Measurements from ENCODE around the gene NTN4. TPM values are rescaled to one million over a fixed set of nuclear protein-coding genes. Genes with fewer than 3 reads are reported as not detected.

The NTN4 gene
- total and polyA plus RNA-seq, 7 donors, result 3.7 to 17.4 (median 7.2) TPM

DNA sequence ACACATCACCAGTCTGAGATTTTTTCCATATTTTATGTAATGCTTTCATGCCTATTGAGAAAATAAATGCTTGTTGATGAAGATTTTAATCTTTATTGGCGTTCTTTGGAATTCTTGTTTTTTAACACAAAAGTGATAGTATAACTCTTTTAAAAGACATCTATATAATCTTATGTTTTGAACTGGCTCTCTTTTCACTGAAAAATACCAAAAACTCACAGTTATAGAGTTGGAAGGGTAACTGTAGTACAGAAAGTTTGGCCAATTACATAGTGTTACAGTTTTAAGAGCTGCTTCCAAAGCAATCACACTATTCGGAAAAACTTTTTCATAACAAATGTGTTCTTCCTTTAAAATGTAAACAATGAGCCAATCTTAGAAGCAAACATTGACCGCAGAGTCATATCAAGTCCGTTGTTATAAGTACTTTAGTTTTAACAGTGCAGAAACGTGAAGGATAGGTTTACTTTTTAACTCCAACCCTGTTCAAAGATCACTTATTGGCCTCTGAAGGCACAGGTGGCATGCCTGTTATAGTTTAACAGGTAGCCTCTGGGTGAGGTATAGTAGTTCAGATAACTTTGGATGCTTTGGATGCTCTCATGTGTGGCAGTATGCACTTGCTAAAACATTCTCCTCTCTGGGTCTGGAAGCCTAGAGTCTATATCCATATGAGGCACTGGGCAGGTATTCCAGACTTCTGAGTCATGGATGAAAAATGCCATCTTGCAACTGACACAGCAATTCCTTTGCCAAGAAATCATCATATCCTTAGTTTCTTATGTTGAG is 12.1 kb upstream of the NTN4 start:
- H3K27me3 ChIP-seq, result no peaks in the 10 kb centered on the region
- H3K27ac ChIP-seq, result peak overlapping the region; percentile 14 to 72 (median 59)
- H3K36me3 ChIP-seq, result no peaks in the 10 kb centered on the region

DNA sequence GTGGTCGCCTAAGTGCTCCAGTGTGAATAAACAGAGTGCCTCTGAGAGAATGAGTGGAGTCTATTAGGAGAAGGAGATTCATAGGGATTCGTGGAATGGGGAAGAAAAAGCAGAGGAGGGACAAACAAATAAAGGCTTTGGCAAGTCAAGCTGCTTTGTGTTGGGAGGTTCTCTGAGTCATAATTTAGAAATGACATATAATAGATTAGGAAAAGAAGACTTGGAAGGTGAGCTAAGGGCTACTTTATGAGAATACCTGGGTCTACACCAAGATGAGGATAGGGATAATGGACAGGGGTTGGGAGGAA is 6.4 kb upstream of the NTN4 start:
- intact Hi-C loops (cut with DNase I), result no loop called here
- Histone ChIP-seq H3K27ac (no peak overlapping the region), H3K4me3 (no peak overlapping the region), H3K9me3 (no peaks in the 10 kb centered on the region), H3K27me3 (no peaks in the 10 kb centered on the region), H3K4me1 (peaks cover 0 to under 1% (median 0%) of the 10 kb centered on the region in 4 donors), H3K36me3 (no peaks in the 10 kb centered on the region)
- 68 to 75% methylated on average over 2 of the region's 2 CpGs for WGBS, 2 donors
- no peak for DNase-seq
- TF ChIP-seq EP300 (IDR thresholded peaks at IDR 0.05) (no peak), POLR2A (IDR thresholded peaks at IDR 0.05) (no peak), POLR2AphosphoS5 (IDR thresholded peaks at IDR 0.05) (no peak)
- TF ChIP-seq, protein P1, sequence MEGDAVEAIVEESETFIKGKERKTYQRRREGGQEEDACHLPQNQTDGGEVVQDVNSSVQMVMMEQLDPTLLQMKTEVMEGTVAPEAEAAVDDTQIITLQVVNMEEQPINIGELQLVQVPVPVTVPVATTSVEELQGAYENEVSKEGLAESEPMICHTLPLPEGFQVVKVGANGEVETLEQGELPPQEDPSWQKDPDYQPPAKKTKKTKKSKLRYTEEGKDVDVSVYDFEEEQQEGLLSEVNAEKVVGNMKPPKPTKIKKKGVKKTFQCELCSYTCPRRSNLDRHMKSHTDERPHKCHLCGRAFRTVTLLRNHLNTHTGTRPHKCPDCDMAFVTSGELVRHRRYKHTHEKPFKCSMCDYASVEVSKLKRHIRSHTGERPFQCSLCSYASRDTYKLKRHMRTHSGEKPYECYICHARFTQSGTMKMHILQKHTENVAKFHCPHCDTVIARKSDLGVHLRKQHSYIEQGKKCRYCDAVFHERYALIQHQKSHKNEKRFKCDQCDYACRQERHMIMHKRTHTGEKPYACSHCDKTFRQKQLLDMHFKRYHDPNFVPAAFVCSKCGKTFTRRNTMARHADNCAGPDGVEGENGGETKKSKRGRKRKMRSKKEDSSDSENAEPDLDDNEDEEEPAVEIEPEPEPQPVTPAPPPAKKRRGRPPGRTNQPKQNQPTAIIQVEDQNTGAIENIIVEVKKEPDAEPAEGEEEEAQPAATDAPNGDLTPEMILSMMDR (IDR thresholded peaks at IDR 0.05), result no peak

More for the DNA sequence above, 12.1 kb upstream of the NTN4 start:
- no peak overlapping the region for H3K4me3 ChIP-seq
- H3K4me1 ChIP-seq, result peaks cover 0 to 21% (median 6%) of the 10 kb centered on the region in 4 donors
- intact Hi-C loops (cut with DNase I), result no loop called here
- 9 to 49% methylated on average over 5 of the region's 5 CpGs for WGBS, 2 donors
- TF ChIP-seq EP300 (IDR thresholded peaks at IDR 0.05) (no peak), POLR2A (IDR thresholded peaks at IDR 0.05) (no peak), POLR2AphosphoS5 (IDR thresholded peaks at IDR 0.05) (no peak)
- TF ChIP-seq, protein P1 (IDR thresholded peaks at IDR 0.05), result no peak
- DNase-seq, result no peak
- no peaks in the 10 kb centered on the region for H3K9me3 ChIP-seq

DNA sequence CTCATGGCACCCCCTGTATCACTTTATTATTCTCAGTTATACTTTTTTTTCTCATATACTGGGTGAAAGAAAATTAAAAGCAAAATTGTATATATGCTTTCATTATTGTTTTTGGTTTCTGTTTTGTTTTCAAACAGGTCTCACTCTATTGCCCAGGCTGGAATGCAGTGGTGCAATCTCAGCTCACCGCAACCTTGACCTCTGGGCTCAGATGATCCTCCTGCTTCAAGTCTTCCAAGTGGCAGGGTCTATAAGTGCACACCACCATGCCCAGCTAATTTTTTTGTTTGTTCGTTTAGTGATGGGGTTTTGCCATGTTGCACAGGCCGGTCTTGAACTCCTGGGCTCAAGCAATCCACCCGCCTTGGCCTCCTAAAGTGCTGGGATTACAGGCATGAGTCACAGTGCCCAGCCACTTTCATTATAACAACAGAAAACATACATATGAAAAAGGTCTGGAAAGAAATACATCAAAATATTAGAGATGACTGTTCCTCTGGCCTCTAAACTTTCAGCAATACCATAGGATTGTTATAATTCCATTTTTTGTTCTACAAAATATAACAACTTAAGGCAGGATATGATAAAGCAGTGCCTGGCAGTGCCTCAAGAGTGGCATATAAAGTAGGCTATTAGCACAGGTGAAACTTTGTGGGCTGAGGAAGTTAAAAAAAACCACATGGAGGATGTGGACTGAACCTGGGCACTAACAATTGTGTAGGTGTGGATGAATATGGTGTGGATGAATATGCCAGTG is 5.8 kb upstream of the NTN4 start:
- WGBS, 2 donors, result 65 to 83% methylated on average over 4 of the region's 4 CpGs
- H3K27me3 ChIP-seq, result no peaks in the 10 kb centered on the region
- H3K9me3 ChIP-seq, result no peaks in the 10 kb centered on the region
- peaks cover 0 to 2% (median 0%) of the 10 kb centered on the region in 4 donors for H3K4me1 ChIP-seq
- no peak overlapping the region for H3K27ac ChIP-seq
- intact Hi-C loops (cut with DNase I), result no loop called here
- TF ChIP-seq, protein P1 (IDR thresholded peaks at IDR 0.05), result no peak
- TF ChIP-seq POLR2AphosphoS5 (IDR thresholded peaks at IDR 0.05), result no peak
- no peak for TF ChIP-seq EP300 (IDR thresholded peaks at IDR 0.05)
- TF ChIP-seq POLR2A (IDR thresholded peaks at IDR 0.05), result no peak
- H3K36me3 ChIP-seq, result no peaks in the 10 kb centered on the region
- DNase-seq, result no peak
- H3K4me3 ChIP-seq, result no peak overlapping the region

DNA sequence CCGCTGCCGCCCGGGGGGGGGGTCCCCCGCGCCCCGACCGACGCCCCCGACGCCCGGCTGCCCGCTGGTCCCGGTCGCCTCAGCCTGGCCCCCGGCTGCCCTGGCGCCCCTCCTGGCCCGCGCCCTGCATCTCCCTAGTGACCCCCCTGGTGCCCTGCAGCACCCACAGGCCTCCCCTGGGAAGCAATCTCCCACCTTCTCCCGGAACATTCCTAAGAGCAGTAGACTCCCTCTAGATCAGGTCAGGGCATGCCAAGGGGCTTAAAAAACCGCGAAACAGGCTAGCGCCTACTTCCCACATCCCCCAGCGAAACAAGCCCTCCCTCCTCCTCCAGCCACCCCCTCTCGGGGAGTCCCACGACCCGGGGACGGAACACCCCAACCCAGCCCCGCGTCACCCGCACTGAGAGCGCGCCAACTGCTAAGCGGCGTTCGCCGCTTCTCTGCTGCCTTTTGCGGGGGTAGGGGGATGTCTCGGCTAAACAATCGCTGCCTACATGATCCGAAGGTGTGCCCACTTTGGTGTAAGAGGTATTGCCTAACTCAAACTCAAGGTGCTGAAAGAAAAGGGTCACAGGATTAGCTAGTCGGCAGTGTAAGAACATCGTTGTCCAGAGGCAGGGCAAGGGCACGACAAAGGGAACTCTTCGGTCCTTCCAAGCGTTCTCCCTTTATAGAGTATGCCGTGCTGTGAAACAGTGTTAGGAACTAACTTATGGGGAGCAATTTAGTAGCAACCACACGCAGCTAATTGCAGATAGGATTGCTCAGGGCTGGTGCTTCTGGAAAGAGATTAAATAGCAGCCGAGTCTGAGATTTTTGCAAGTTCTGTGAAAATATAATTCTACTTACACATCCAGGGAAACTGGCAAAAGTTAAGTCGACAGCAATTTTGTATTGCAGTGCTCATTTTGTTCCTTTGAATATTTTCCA is 619 bp upstream of the NTN4 start:
- intact Hi-C loops (cut with DNase I), result loop anchor here (1.0 to 5.0 kb wide), 2 partner anchors 54 to 67 kb away; partner anchors contain the start of gene SNRPF

More for the DNA sequence above, 619 bp upstream of the NTN4 start:
- H3K27ac ChIP-seq, result peak overlapping the region; percentile 66 to 89 (median 74)
- peak; percentile 62 for DNase-seq
- 1 to 3% methylated on average over 49 of the region's 49 CpGs for WGBS, 2 donors
- H3K4me3 ChIP-seq, result peak overlapping the region; percentile 67 to 79 (median 74)
- no peaks in the 10 kb centered on the region for H3K27me3 ChIP-seq
- peaks cover 0 to 19% (median 14%) of the 10 kb centered on the region in 4 donors for H3K4me1 ChIP-seq
- no peaks in the 10 kb centered on the region for H3K9me3 ChIP-seq
- TF ChIP-seq POLR2AphosphoS5 (IDR thresholded peaks at IDR 0.05), result peak in 1 of 4 donors; percentile 18
- TF ChIP-seq POLR2A (IDR thresholded peaks at IDR 0.05), result no peak
- TF ChIP-seq, protein P1 (IDR thresholded peaks at IDR 0.05), result no peak
- no peaks in the 10 kb centered on the region for H3K36me3 ChIP-seq
